Fibroblast of the aortic adventitia (primary cell): ENCODE data around the gene WDR1. TPM values are rescaled to one million over a fixed set of nuclear protein-coding genes. Genes with fewer than 3 reads are reported as not detected.

Source experiments
- DNase-seq: peaks from one replicate; pipeline ENCODE4 v3.0.0-alpha.2; 2010; ENCODE audit warnings: low read depth
- H3K4me3 ChIP-seq: 2 replicates; pipeline ENCODE4 v1.5.1; 2011; ENCODE audit warnings: low read depth, mild to moderate bottlenecking, control low read depth, low read length, moderate library complexity
- CTCF ChIP-seq: IDR thresholded peaks from 2 replicates; pipeline ENCODE4 v1.5.1; 2011; ENCODE audit warnings: mild to moderate bottlenecking, low read length, control low read depth, inconsistent platforms; ENCODE audit not compliant: insufficient read depth
- total RNA-seq: library from RNA; depleted of rRNA; stranded (reverse); fragments of >200 nt; gene quantifications from 2 replicates; pipeline ENCODE4 v1.2.3, GENCODE V29; 2012; ENCODE audit warnings: low replicate concordance

Gene WDR1
- total RNA-seq, 1 donor: 228 TPM

GRCh38 chr4:10066206-10066605 lies 50.4 kb downstream of the WDR1 start:
- no peak for TF ChIP-seq CTCF
- no peak for DNase-seq
- no peak overlapping the region for H3K4me3 ChIP-seq

GRCh38 chr4:10063544-10064300 lies 52.9 kb downstream of the WDR1 start:
- peak; percentile 88 for TF ChIP-seq CTCF
- DNase-seq: peak; percentile 84
- H3K4me3 ChIP-seq: no peak overlapping the region

GRCh38 chr4:10061650-10062415 lies 54.8 kb downstream of the WDR1 start:
- H3K4me3 ChIP-seq: no peak overlapping the region
- no peak for DNase-seq
- TF ChIP-seq CTCF: no peak

GRCh38 chr4:10058371-10058770 lies 58.2 kb downstream of the WDR1 start:
- TF ChIP-seq CTCF: no peak
- no peak overlapping the region for H3K4me3 ChIP-seq
- DNase-seq: no peak

- no peak for TF ChIP-seq CTCF
- no peak for DNase-seq
- no peak overlapping the region for H3K4me3 ChIP-seq
These were observed 59.6 kb downstream of the WDR1 start for GRCh38 chr4:10057023-10057395.

- no peak for DNase-seq
- H3K4me3 ChIP-seq: no peak overlapping the region
- TF ChIP-seq CTCF: no peak
These were observed 60.1 kb downstream of the WDR1 start for GRCh38 chr4:10056334-10057022.
